Epithelial cell of proximal tubule (primary cell): Measurements from ENCODE around the gene ADCY3. TPM values are rescaled to one million over a fixed set of nuclear protein-coding genes. Genes with fewer than 3 reads are reported as not detected.

Source experiments
- DNase-seq: peaks from one replicate; pipeline ENCODE4 v3.0.0-alpha.2; 2011; ENCODE audit warnings: low read depth
- H3K4me3 ChIP-seq: 2 replicates; pipeline ENCODE4 v1.5.1; 2011; ENCODE audit warnings: low read depth, mild to moderate bottlenecking, low read length
- total RNA-seq: library from RNA; depleted of rRNA; stranded (reverse); fragments of >200 nt; gene quantifications from 2 replicates; pipeline ENCODE4 v1.2.3, GENCODE V29; 2015
- TF ChIP-seq, protein P1 (sequence below): conservative IDR thresholded peaks from 2 replicates; pipeline ENCODE4 v1.5.1; 2012; ENCODE audit warnings: low read depth, mild to moderate bottlenecking, low read length

Gene ADCY3
- total RNA-seq, 1 donor from 2014 or later: 18.7 TPM

DNA sequence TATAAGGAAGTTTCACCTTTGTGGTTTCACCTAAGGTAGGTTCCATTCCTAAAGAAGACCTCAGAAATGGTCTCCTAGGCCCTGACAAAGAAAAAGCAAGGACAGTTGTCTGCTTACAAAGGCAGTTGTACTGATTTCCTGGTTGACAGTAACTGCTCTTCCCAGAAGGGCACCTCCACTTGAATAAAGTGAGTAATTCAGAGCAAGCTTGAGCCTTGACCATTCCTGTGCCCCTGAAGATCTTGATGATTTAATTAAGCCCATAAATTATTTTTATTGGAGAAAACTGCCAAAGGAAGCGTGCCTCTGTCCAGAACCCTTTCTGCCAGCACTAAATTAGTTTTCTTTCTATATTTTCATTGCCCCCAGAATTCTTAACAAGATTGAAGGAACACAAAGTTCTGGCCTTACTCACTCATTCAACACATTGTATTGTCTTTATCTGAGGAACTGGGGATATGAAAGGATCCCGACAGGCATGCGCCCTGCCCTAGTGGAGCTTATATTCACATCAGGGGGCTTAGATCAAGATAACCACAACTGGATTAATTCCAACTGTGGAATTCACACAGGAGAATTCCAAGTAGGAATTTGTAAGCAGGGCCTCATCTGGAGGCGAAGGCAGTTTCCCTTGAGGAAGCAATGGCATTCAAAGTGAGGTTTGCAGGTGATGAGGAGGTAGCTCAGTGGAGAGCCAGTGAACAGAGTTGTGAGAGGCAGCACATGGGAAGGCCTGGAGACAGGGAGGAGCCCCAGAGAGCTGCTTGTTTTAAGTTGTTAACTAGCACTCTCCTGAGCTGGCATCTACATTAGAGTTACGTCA, 148.1 kb downstream of the ADCY3 start:
- DNase-seq: no peak
- TF ChIP-seq, protein P1, sequence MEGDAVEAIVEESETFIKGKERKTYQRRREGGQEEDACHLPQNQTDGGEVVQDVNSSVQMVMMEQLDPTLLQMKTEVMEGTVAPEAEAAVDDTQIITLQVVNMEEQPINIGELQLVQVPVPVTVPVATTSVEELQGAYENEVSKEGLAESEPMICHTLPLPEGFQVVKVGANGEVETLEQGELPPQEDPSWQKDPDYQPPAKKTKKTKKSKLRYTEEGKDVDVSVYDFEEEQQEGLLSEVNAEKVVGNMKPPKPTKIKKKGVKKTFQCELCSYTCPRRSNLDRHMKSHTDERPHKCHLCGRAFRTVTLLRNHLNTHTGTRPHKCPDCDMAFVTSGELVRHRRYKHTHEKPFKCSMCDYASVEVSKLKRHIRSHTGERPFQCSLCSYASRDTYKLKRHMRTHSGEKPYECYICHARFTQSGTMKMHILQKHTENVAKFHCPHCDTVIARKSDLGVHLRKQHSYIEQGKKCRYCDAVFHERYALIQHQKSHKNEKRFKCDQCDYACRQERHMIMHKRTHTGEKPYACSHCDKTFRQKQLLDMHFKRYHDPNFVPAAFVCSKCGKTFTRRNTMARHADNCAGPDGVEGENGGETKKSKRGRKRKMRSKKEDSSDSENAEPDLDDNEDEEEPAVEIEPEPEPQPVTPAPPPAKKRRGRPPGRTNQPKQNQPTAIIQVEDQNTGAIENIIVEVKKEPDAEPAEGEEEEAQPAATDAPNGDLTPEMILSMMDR: no peak
- H3K4me3 ChIP-seq: no peak overlapping the region

- TF ChIP-seq, protein P1: no peak
- no peak overlapping the region for H3K4me3 ChIP-seq
- DNase-seq: no peak
Observed at GRCh38 chr2:24771061-24771460, 149.0 kb downstream of the ADCY3 start.

Other genes starting within 250 kb of the ADCY3 start
- gene PTRHD1, start 126.8 kb downstream of the ADCY3 start, total RNA-seq: 50.3 and 58.3 TPM in 2 replicates
- 18.0 and 36.5 TPM in 2 replicates for gene CENPO, start 126.8 kb downstream of the ADCY3 start, total RNA-seq
- 2.1 and 2.2 TPM in 2 replicates for gene DNAJC27, start 51.7 kb upstream of the ADCY3 start, total RNA-seq
- 1.3 and 2.6 TPM in 2 replicates for gene EFR3B, start 121.8 kb upstream of the ADCY3 start, total RNA-seq
- 0.75 and 4.5 TPM in 2 replicates for gene POMC, start 248.3 kb upstream of the ADCY3 start, total RNA-seq